ENCODE data around the gene LIN7C.

Gene LIN7C

DNA sequence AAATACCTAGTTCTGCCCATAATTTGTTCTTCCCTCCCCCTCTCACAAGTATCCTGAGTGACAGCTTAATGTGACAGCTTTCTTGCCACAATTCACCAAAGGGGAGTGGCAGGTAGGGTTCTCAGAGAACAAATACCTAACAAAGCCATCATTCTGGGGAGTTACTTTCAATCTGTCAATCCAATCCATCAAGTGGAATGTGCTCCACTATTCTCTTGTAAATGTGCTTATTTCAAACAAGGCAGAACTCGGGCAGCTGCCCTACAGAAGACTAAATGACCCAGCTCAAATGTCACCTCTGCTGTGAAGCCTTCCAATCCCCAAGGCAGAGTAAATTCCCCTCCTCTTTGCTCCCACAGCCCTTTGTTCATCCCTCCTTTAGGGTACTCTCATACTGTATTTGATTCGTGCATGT is 61.8 kb downstream of the LIN7C start:
- DNase-seq: peak; percentile 74 to 96

All from NCI-H1930 (cell line).